Stimulated activated CD4-positive, alpha-beta T cell treated with anti-CD3 and anti-CD28 coated beads, Interleukin-1b, Interleukin-23, amount 100 ng/mL, for 24 hours (primary cell): ENCODE results near the gene PXYLP1.
A peak's percentile ranks its signal among the peaks of the same experiment; 100 is the strongest.

Experiments
- DNase-seq, 4 experiments: peaks; one replicate each; pipeline ENCODE4 v3.0.0-alpha.2; 2020; ENCODE audit warnings: low read depth in 4 of 4, low spot score in 1 of 4

The PXYLP1 gene

GRCh38 chr3:141227752-141228151 is 3.9 kb upstream of the PXYLP1 start:
- no peak for DNase-seq

- no peak for DNase-seq
These were observed 3.2 kb upstream of the PXYLP1 start for GRCh38 chr3:141228395-141228794.

GRCh38 chr3:141229132-141229531 is 2.5 kb upstream of the PXYLP1 start:
- no peak for DNase-seq

GRCh38 chr3:141230293-141230692 is 1.3 kb upstream of the PXYLP1 start:
- DNase-seq: no peak

- no peak for DNase-seq
These were observed 563 bp downstream of the PXYLP1 start for GRCh38 chr3:141231952-141232823.

- no peak for DNase-seq
These were observed 2.0 kb downstream of the PXYLP1 start for GRCh38 chr3:141233457-141234161.

- no peak for DNase-seq
These were observed 2.7 kb downstream of the PXYLP1 start for GRCh38 chr3:141234283-141234682.

- no peak for DNase-seq
These were observed 4.1 kb downstream of the PXYLP1 start for GRCh38 chr3:141235661-141236171.

GRCh38 chr3:141236361-141236760 is 4.7 kb downstream of the PXYLP1 start:
- no peak for DNase-seq

- DNase-seq: no peak
These were observed 6.3 kb downstream of the PXYLP1 start for GRCh38 chr3:141237701-141238521.

- DNase-seq: no peak
These were observed 8.1 kb downstream of the PXYLP1 start for GRCh38 chr3:141239511-141240281.

- DNase-seq: no peak
These were observed 8.7 kb downstream of the PXYLP1 start for GRCh38 chr3:141240286-141240685.

- DNase-seq: no peak
These were observed 9.3 kb downstream of the PXYLP1 start for GRCh38 chr3:141240687-141241615.

- no peak for DNase-seq
These were observed 10.2 kb downstream of the PXYLP1 start for GRCh38 chr3:141241616-141242376.

- no peak for DNase-seq
These were observed 10.9 kb downstream of the PXYLP1 start for GRCh38 chr3:141242377-141243092.

- DNase-seq: peak in 3 of 4 experiments; percentile 22 to 51 (median 42)
These were observed 11.7 kb downstream of the PXYLP1 start for GRCh38 chr3:141243271-141243707.

- no peak for DNase-seq
These were observed 14.8 kb downstream of the PXYLP1 start for GRCh38 chr3:141246224-141246957.
